SHP77 treated with DMSO at 0.1 percent for 48 hours (cell line): ENCODE measurements around the gene FILIP1L.

Source experiments
- DNase-seq: peaks from one replicate; lab custom pipeline; 2025; lab: John Stamatoyannopoulos, UW

Gene FILIP1L

DNA sequence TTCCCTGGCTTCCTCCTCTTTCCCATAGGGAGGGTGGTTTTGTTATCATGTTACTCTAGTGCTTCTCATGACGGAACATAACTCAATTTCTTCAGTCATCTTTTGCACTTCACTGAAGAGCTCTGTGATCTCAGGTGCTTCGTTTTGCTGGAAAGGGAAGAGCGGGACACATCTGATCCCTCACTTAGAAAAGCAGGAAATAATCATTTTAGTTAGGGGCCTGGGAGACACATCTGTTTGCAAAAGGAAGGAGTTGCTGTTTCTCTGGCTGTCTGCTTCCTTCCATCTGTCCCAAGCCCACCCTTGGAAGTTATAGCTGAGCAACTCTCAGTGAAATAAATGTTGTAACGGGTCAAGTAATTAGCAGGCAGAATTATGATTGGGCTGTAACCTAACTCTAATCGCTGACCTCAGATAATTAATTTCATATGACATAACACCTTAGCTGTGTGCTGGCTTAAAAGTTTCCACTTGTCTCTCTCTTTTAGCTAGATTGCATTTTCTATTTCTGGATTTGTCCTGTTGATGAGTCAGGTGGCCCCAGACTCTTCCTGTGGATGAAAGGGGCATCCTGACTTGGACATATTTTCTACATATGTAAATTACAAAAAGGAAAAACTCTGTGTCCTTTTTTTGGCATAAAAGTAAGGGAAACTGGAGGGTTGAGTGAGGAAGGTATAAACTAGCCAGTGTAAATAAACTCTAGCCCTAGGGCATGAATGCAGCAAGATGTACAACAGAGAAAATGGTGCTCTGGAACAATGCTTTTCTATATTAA lies 11.0 kb upstream of the FILIP1L start:
- DNase-seq: no peak

DNA sequence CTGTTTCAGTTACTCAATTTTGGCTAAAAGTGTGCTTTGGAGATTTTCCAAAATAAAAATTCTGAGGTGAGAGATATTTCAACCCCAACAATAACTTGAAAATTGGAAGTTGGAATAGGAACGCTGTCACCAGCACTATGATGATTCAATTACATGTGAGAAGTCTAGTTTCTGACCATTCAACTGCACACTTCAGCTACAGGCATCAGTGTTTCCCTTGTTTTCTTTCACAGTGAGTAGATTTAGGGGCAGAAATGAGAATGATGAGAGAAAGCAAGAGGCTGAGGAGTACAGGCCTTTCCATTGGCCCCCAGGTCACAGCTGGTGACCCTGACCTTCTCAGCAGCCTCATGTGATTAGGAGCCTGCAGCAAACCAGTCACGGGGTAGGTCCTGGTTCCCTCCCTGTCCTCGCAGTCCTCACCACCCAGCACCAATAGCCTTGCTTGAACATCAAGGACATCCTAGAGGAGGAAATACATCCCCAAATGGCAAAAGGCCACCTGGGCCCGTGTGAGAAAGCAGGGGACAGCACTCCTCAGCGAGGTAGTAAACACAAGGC lies 10.0 kb upstream of the FILIP1L start:
- DNase-seq: no peak

DNA sequence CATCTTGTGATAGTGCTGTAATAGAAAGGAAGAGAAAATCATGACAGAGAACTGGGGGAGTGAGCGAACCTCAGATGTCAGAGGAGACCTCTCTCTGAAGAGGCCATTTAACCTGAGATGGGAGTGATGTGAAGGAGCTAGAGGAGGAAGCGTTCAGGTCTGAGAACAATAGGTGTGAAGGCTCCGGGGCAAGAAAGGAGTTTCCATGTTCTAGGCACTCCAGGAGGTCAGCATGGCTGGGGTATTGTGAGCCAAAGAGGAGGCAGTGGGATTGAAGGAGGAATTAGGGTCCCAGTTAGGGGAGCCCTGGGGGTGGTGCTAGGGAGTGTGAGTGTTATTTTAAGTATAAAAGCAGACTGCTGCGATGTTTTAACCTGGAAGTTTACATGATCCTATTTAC lies 8.8 kb upstream of the FILIP1L start:
- DNase-seq: no peak

DNA sequence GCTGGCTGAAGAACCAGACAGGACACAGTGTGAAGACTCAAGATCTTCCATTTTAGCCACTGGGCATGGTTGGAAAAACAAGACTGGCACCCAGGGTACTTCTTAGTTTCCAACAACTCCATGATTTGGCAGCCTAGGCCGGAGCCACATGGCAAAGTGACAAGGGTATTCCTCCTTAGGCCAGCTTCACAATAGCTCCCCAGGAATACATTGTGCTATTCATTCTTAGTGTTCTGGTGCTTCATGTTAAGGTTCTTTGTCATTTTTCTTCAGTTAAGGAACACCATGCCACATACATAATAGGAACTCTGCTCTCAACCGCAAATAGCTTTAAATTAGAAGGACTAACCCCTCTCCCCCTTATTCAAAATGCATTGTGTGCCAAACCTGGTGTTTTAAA lies 8.0 kb upstream of the FILIP1L start:
- DNase-seq: no peak

DNA sequence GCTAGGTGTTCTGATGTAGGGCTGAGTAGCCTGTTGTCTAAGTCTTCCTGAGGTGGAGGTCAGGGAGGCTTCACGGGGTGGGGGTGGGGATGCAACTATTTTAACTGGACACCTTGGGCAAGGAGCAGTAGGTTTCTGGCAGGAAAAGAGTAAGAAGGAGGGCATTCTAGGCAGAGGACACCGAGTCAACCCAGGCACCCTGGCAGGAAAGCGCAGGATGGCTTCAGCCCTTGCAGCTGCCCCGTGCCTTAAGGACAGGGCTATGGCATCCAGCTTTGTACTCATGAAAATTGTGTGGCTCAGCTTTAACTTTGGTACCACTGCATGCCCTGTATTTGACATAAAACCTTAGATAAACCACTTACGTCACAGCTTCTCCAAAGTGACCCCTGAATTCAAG lies 6.4 kb upstream of the FILIP1L start:
- DNase-seq: no peak

DNA sequence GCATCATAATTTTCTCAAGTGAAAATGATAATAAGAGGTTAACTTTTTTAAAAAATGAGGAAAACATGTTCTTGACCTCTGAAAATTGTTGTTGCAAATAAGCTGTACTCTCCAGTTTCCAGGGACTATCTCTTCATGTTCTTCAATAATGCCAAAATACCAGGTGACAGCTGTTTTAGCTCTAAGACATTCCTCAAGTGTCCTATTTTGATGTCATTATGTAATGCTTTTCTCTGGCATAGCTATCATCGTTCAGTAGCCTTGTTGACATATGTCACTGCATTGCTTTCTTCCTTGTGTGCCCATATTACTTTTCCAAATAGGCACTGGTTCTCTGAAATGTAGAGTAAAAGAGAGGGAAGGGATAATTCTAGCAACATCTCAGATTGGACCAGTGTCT lies 5.7 kb upstream of the FILIP1L start:
- DNase-seq: no peak

DNA sequence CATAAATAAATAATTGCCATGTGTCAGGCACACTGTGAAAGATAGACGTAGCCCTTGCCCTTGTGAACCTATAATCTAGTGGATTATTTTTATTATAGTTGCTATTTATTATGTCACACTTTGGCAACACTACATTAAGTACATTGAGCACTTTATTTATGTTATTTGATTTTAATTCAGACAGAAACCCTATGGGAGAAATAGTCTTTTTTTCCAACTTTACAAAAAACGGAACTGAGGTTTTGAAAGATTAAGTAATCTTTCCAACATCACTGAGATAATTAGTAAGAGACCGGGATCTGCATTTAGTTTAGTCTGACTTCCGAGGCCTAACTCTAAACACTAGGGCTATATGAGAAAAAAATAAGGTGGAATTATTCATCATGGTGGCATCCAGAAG lies 2.8 kb upstream of the FILIP1L start:
- no peak for DNase-seq

DNA sequence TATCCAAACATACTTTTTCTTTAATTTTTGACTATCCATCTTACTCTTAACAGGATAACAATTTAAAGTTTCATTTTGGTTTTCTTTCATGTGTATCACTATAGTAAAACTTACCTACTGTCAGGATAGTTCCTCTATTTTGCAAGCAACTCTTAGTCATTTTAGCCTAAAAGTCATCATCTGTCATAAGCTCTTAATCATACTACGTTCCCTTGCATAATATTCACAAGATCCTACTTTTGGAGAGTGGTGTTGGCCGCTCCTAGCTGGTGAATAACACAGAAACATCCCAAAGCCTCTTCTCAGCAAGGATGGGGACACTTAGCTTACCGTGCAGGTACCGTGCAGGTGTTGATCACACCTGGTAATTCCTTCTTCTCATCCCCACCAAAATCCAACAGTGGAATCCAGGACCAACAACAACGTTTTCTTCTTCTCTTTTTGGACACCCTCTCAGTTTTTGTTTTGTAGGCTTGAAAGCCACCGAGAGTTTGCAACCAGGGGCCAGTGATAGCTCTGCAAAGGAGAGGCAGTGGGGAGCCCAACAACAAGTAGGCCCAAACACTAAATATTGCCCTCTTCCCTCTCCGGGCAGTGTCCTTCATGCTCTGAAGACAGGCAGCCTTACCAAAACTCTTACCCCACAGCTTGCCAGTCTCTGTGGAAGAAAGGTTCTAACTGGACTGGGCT lies 433 bp downstream of the FILIP1L start:
- DNase-seq: no peak

DNA sequence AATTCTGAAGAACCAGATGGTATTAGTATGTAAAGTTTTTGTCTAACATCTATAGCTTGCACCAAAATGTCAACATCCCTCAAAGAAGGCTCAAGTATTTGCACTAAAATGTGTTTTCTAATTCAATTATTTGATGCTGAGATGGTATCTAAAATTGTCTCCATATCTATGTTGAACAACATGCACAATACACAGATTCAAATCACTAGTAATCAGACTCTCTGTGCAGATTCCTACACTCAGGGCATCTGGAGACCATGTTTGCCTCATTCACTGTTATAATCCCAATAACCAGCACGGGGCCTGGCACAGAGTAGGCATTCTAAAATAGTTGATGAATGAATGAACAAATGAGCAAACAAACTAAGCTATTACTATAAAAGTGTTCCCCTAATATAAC lies 2.6 kb downstream of the FILIP1L start:
- DNase-seq: no peak

DNA sequence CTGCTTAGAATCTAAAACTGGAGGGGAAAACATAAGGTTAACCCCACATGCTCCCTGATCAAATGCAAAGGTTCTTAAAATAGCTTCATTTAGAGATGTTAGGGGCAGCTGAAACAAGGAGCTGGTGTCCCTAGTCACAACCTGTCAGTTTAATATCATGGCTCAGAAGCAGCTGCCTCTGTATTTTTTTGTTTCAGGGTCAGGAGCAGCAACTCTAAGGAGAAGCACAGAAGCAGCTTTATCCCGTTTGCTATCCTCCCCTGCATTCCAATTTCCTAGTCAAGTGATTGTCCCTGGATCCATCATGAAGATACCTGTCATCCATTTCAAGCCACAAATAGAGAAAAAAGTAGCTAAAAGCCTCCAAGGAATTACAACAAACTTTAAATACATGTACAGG lies 4.1 kb downstream of the FILIP1L start:
- no peak for DNase-seq

DNA sequence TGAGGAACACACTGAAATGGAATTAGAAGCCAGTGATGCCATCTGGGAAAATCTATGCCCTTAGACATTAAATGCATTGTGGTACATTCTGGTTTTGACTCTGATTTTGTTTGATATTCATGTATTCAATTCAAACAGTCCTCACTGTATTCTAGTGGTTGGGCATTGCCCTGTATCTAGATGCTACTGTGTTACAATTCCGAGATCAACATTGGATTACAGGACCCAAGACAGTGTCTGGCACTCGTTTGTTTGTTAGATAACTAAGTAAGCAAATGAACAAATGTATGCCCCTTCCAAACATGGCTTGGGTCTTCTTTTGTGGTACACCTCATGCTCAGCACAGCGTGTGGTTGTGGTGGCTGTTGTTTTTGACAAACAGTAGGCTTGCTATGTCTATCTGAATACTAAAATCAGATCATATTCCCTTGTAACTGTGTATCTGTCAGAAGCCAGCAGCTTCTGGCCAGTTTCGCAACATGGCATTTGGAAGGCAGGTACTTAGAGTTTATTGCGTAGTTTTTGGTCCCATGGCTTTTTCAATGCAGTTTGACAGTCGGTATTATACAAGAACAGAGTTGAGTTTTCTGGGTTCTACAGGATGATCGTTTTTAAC lies 5.7 kb downstream of the FILIP1L start:
- DNase-seq: no peak

DNA sequence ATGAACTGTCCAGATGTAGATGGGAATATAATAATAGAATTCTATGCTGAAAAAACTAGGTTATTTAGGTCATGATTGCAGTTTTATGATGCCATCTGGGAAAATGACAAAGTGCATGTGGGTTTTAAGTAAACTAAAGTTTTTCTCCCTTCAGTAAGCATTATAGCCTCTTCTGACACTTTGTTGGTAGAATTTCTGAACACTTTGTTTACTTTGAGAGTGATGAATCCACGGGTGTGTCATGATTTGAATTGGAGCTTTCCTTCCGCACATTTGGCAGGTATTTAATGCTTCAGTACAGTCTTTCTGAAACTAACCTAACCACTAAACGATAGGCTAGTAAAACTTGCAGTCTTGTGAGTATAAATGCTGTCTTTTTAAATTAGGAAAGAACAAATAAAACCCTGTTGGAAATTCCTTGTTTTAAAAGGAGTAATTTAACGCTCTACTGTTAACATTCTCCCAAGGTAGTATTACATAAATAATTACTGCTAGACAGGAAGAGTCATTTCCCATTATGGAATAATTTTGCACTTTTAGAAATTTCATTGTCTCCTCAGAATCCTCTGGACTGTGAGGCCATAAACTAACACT lies 7.0 kb downstream of the FILIP1L start:
- no peak for DNase-seq

DNA sequence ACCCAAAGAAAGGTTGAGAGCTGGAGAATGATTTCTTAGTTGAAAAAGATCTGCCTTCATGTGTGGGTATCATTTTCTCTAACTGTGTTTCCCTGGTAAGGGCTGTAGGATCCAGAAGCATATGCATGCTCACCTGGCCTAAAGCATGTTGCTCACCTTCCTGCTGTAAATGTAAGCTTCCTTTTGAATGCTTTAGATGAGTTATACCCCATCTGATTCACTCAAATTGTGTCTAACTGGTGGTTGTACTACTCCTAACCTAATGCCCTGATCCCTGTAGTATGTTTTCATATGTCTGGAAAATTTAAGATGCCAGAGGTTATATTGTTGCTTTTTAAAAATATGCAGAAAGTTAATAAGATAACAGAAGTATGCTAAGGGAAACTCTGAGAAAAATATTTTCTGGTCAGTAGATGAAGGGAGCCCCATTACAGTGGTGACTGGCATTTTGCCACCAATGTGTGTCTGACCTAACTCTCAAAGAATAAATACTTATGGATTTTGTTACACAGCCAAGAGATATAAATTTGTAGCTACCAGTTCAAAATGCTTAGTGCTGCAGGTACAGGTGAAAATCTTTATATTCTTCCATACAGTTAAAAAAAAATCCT lies 7.7 kb downstream of the FILIP1L start:
- DNase-seq: no peak

DNA sequence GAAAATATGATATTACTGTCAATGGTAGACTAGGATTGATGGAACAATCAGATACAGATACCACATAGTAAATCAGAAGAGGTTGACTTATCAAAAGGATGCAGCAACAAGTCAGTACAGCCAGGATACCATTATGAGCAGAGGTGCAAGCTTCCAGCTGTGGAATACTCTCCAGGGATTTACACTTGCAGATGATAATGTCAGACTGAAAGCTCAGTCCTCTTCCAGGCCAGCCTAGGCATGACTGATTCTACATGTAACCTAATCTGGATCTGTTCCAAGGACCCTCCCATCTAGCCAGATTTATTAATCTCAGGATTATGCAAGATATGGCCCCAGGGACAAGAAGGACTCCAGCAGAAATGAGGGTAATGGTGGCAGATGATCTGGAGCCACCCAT lies 8.2 kb downstream of the FILIP1L start:
- no peak for DNase-seq

DNA sequence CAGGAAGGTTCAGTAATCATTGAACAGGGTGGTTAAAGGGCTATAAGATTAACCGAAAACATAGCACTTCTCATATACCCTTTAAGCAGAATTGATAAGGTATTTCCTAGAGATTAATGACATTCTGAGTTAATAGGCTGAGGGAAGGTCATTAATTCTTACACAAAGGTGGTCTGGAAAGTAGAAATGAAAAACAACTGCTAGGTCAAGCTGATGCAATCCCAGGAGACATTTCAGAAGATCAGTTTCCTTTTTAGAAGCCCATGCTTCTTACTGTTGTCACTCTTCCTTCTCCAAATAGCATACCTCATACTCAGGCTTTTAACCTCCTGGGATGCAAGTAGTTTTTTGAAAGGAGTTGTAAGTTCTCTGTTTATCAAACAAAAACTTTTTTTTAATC lies 8.8 kb downstream of the FILIP1L start:
- no peak for DNase-seq

DNA sequence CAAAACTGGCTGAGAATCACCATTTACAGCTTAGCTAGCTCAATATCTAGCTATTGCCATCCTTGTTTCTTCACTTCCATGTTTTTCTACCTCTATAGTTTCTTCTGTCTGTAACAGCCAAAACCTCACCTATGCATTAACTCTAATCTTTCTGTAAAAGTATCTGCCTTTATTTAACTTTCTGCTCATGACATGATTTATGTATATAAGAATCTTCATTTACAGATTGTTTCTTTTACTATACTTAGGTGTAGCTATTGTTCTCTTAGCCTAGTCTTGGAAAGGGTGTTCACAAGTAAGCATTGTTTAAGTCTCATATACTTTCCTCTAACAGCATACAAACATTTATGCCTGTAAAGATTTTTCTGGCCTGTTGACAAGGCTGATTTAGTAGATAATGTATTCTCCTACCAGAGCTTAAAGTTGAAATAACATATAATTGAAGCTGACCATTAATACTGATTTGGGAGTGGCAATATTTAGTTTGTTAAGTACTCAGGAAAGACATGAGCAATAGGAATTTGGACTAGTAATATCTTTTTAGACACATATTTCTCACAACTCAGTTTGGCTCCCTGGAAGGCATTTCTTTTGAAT lies 9.4 kb downstream of the FILIP1L start:
- no peak for DNase-seq

DNA sequence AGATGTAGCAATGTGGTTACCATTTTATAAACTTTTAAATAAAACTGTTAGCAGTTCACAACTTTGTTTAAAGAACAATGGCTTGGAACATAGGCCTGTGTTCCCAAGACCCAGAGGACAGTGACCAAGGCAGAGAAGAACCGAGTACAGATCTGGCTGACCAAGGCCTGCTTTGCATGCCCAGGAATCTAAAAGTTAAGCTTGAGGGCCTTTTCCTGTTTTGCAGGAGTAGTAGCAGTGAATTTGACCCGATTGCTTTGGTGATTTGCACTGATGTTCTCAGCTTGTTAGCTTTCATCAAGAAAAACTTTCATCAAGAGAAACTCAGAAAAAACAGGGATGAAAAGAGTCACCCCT lies 9.9 kb downstream of the FILIP1L start:
- no peak for DNase-seq

DNA sequence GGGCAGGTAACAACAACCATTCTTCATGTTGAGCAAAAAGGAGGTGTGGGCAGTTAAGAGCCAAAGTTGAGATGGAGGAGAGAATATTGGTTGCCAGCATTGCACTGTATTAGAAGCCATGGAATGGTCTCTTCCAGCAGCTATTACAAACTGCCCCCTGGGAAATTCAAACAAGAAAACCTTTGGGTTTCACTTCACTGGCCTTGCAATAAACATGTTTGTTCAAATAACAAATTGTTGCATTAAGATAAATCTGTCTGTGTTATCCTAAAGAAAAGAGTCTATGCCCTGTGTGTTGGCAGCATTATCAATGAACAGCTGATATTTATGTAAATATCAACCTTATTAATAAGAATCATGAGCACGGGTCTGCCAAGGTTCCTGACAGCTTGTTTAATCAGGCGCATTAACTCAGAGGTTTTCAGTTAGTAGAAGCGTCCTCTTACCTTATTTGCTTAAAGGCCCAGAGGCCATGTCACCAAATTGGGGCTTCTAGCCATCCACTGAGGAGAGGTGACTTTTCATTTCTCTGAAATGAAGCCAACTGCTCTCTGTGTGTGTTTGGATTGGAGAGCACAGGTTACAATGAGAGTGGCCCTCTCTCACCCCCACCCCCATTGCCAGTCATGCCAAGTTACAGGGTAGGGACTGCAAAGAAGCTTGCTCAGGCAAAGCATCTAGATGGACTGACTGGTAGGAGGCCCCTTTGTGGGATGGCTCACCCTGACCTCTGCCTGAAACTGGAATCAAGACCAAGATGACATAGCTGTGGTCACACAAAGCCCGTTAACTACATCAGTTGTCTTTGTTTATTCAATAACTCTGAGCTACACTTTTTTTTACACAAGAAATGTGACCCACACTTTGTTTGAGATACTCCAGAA lies 10.5 kb downstream of the FILIP1L start:
- DNase-seq: peak; percentile 54

DNA sequence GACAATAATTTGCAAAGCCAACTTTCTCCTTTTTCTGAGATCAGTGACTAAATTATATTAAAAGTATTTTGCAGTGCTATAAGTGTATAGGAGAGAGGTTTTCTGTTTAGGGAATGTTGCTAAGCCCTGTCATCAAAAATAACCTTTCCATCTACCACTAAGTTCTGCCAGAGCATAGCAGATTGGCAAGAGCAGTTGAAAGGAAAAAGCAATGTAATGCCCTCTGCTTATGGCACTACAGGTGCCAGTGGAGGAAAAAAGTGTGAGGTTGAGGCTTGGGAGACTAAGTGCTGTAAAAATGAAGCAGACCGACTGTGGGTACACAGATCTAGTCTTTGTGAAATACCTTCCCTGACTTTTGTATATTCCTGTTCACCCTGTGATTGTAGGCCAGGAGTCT lies 11.5 kb downstream of the FILIP1L start:
- no peak for DNase-seq

DNA sequence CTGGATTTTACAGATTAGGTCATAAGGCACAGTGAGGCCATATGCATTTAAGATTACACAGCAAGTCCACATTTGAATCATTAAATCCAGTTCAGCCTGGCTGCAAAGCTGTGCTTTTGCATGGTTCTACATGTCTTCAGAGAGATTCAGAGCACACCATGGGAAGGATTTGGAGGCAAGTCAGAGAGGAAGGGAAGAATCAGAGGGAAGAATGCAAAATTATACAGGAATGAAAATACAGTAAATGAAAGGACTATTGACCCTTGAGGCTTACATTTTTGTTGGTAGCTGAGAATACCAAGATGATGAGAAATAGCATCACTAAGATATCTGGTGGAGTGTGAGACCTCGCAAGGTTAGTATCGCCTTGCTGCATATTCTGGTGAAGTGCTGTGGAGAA lies 13.9 kb downstream of the FILIP1L start:
- DNase-seq: no peak

DNA sequence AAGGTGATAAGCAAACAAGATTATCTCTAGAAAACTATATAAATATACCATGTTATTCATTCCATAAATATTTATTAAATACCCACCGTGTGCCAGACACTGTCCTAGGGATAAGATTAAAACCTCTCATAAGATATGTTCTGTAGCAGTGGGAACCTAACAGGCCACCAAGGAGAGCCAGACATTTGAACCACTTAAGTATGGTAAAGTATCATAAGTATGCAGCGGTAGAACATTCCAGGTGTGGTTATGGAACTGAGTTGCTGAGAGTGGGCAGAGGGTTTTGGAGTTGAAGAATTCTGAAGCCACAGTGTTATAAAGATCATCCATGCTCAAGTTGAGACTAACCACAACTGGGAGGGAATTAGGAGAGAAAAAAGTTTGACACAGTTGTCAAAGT lies 14.7 kb downstream of the FILIP1L start:
- DNase-seq: no peak
